ENCODE measurements around the gene PREX1.
"Not testable (repeated sequence)": the region's sequence is repeated elsewhere in the genome, so short reads cannot be mapped to it uniquely, and the experiment has no call there.

The PREX1 gene, protein sequence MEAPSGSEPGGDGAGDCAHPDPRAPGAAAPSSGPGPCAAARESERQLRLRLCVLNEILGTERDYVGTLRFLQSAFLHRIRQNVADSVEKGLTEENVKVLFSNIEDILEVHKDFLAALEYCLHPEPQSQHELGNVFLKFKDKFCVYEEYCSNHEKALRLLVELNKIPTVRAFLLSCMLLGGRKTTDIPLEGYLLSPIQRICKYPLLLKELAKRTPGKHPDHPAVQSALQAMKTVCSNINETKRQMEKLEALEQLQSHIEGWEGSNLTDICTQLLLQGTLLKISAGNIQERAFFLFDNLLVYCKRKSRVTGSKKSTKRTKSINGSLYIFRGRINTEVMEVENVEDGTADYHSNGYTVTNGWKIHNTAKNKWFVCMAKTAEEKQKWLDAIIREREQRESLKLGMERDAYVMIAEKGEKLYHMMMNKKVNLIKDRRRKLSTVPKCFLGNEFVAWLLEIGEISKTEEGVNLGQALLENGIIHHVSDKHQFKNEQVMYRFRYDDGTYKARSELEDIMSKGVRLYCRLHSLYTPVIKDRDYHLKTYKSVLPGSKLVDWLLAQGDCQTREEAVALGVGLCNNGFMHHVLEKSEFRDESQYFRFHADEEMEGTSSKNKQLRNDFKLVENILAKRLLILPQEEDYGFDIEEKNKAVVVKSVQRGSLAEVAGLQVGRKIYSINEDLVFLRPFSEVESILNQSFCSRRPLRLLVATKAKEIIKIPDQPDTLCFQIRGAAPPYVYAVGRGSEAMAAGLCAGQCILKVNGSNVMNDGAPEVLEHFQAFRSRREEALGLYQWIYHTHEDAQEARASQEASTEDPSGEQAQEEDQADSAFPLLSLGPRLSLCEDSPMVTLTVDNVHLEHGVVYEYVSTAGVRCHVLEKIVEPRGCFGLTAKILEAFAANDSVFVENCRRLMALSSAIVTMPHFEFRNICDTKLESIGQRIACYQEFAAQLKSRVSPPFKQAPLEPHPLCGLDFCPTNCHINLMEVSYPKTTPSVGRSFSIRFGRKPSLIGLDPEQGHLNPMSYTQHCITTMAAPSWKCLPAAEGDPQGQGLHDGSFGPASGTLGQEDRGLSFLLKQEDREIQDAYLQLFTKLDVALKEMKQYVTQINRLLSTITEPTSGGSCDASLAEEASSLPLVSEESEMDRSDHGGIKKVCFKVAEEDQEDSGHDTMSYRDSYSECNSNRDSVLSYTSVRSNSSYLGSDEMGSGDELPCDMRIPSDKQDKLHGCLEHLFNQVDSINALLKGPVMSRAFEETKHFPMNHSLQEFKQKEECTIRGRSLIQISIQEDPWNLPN (N-terminal part only)

DNA sequence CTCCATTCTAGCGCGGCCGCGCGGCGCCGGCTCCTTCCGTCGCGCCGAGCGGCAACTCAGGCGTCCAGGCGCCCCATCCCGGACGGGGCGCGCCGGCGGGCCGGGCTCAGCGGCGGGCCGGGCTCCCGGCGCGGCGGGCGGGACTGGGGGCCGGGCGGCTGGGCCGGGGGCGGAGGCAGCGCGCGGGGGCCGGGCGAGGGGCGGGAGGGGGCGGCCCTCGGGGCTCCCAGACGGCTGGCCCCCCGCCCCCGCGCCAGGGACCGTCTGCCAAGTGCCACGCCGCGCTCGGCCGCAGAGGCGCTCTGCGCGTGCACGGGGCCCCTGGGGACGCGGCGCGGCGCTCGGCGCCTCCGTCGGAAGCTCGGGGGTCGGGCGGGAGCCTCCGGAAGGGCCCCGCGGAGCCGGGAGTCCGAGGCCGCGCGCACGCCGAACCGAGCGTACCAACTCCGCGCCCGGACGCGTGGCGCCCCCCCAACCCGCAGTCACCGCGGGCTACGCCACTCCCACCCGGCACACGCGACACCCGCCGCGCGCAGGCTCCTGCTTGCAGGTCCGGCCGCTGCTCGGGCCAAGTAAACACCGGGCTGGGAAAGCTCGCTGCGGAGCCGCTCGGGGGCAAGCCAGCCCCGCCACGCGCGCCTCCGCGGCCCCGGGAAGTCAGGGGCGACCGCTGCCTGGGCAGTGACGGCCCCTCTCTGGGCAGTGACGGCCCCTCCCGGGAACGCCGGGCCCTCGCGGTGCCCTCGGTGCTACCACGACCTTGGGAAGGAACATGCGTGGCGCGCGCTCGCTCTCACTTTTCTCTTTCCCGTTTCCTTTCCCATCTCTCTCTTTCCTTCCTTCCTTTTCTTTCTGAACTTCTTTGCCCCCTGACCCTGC lies at the start of gene PREX1:
PREX1 (minus strand) TSS at position 145 of the 879 bp plus-strand sequence; CDS start at position 6, 139 bp downstream.
- H3K36me3 ChIP-seq (replicated peaks), result no peaks in the 10 kb centered on the region
- peak; percentile 65 for DNase-seq
- in situ Hi-C loops (cut with HindIII; ENCODE audit: low pct_ligation_motif_present, low sequenced_read_pairs), result no loop called here
- TF ChIP-seq CTCF (IDR thresholded peaks at IDR 0.05; ENCODE audit: low read depth, low read length, missing control alignments), result no peak
- H3K4me3 ChIP-seq (ENCODE audit: low read depth, low read length), result peak within 1 kb of the TSS; percentile 77
- H3K27ac ChIP-seq, result peak within 1 kb of the TSS; percentile 47
- no peaks in the 10 kb centered on the region for H3K27me3 ChIP-seq (replicated peaks)

GRCh38 chr20:48877304-48877703 lies 49.5 kb upstream of the PREX1 start:
- Histone ChIP-seq H3K27ac (no peak overlapping the region), H3K36me3 (replicated peaks) (no peaks in the 10 kb centered on the region), H3K4me3 (ENCODE audit: low read depth, low read length) (no peak overlapping the region), H3K27me3 (replicated peaks) (no peaks in the 10 kb centered on the region)
- TF ChIP-seq CTCF (IDR thresholded peaks at IDR 0.05; ENCODE audit: low read depth, low read length, missing control alignments), result peak; percentile 46
- peak; percentile 12 for DNase-seq
- in situ Hi-C loops (cut with HindIII; ENCODE audit: low pct_ligation_motif_present, low sequenced_read_pairs), result no loop called here

DNA sequence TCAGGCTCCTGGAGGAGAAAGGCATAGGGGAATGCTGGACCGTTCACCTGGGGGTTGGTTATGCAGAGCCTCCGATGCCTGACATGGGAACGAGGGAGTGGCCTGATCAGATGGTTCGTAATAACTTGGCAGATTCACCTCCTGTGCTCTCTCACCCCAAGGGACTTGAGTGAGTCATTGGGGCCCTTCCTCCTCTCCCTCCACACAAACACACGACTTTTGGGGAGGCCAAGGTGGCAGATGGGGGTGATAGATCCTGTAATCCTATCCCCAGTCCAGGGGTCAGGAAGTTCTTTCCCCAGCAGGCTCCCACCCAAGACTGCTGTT lies 48.1 kb upstream of the PREX1 start:
- Histone ChIP-seq H3K4me3 (ENCODE audit: low read depth, low read length) (no peak overlapping the region), H3K36me3 (replicated peaks) (no peaks in the 10 kb centered on the region), H3K27ac (no peak overlapping the region), H3K27me3 (replicated peaks) (no peaks in the 10 kb centered on the region)
- in situ Hi-C loops (cut with HindIII; ENCODE audit: low pct_ligation_motif_present, low sequenced_read_pairs), result no loop called here
- DNase-seq, result peak; percentile 49
- no peak for TF ChIP-seq CTCF (IDR thresholded peaks at IDR 0.05; ENCODE audit: low read depth, low read length, missing control alignments)

- no peak overlapping the region for H3K27ac ChIP-seq
- no peaks in the 10 kb centered on the region for H3K36me3 ChIP-seq (replicated peaks)
- no peak for DNase-seq
- no peak for TF ChIP-seq CTCF (IDR thresholded peaks at IDR 0.05; ENCODE audit: low read depth, low read length, missing control alignments)
- no peak overlapping the region for H3K4me3 ChIP-seq (ENCODE audit: low read depth, low read length)
- in situ Hi-C loops (cut with HindIII; ENCODE audit: low pct_ligation_motif_present, low sequenced_read_pairs), result no loop called here
- no peaks in the 10 kb centered on the region for H3K27me3 ChIP-seq (replicated peaks)
These were observed 47.6 kb upstream of the PREX1 start for GRCh38 chr20:48875233-48875913.

GRCh38 chr20:48869442-48869841 lies 41.6 kb upstream of the PREX1 start:
- H3K36me3 ChIP-seq (replicated peaks); H3K27me3 ChIP-seq (replicated peaks); DNase-seq; H3K4me3 ChIP-seq (ENCODE audit: low read depth, low read length); H3K27ac ChIP-seq; in situ Hi-C loops (cut with HindIII; ENCODE audit: low pct_ligation_motif_present, low sequenced_read_pairs): not testable (repeated sequence)
